Measurements from ENCODE around the gene BCAS4.

GRCh38 chr20:50831622-50832021 lies 36.8 kb downstream of the BCAS4 start:
- no peak for TF ChIP-seq CTCF (IDR thresholded peaks at IDR 0.05)
- no peak for TF ChIP-seq POLR2AphosphoS5 (IDR thresholded peaks at IDR 0.05)
- no peak for TF ChIP-seq EP300 (IDR thresholded peaks at IDR 0.05)
- TF ChIP-seq POLR2A (IDR thresholded peaks at IDR 0.05) = no peak
